HG03575 (cell line): Measurements from ENCODE around the gene TUBA1B.
"Not testable (repeated sequence)": the region's sequence is repeated elsewhere in the genome, so short reads cannot be mapped to it uniquely, and the experiment has no call there.

Experiments used
- ATAC-seq: cut with Tn5 transposase; IDR thresholded peaks from one replicate; pipeline ENCODE4 v1.9.1; 2021; ENCODE audit not compliant: unreplicated experiment, insufficient number of reproducible peaks, low FRiP score; ENCODE audit errors: extremely low read depth

Gene TUBA1B

GRCh38 chr12:49131051-49131893, at the start of gene TUBA1B:
Gene TUBA1B, minus strand, starts transcription at chr12:49131395. Its CDS starts 95 bp downstream, at chr12:49131300.
- ATAC-seq, result no peak

- ATAC-seq, result no peak
Measured at GRCh38 chr12:49174218-49174617, 43.0 kb upstream of the TUBA1B start.

GRCh38 chr12:49170924-49171323, 39.7 kb upstream of the TUBA1B start:
- no peak for ATAC-seq

- no peak for ATAC-seq
Measured at GRCh38 chr12:49165114-49165513, 33.9 kb upstream of the TUBA1B start.

- not testable (repeated sequence) for ATAC-seq
Measured at GRCh38 chr12:49161901-49162300, 30.7 kb upstream of the TUBA1B start.

GRCh38 chr12:49161092-49161795, 30.0 kb upstream of the TUBA1B start:
- no peak for ATAC-seq

GRCh38 chr12:49160399-49160798, 29.2 kb upstream of the TUBA1B start:
- ATAC-seq, result no peak

- no peak for ATAC-seq
Measured at GRCh38 chr12:49154221-49154620, 23.0 kb upstream of the TUBA1B start.

GRCh38 chr12:49147384-49147783, 16.2 kb upstream of the TUBA1B start:
- ATAC-seq, result no peak

- ATAC-seq, result no peak
Measured at GRCh38 chr12:49146406-49146805, 15.2 kb upstream of the TUBA1B start.

GRCh38 chr12:49144384-49144783, 13.2 kb upstream of the TUBA1B start:
- no peak for ATAC-seq

GRCh38 chr12:49138999-49139398, 7.8 kb upstream of the TUBA1B start:
- ATAC-seq, result no peak

- ATAC-seq, result no peak
Measured at GRCh38 chr12:49138587-49138986, 7.4 kb upstream of the TUBA1B start.

GRCh38 chr12:49137476-49137875, 6.3 kb upstream of the TUBA1B start:
- ATAC-seq, result no peak

GRCh38 chr12:49136997-49137396, 5.8 kb upstream of the TUBA1B start:
- not testable (repeated sequence) for ATAC-seq

GRCh38 chr12:49133590-49133989, 2.4 kb upstream of the TUBA1B start:
- ATAC-seq, result no peak

- no peak for ATAC-seq
Measured at GRCh38 chr12:49133014-49133413, 1.8 kb upstream of the TUBA1B start.

GRCh38 chr12:49131894-49132461, 783 bp upstream of the TUBA1B start:
- no peak for ATAC-seq

GRCh38 chr12:49130151-49131050, 794 bp downstream of the TUBA1B start:
- no peak for ATAC-seq
